HG02938 (cell line): ENCODE results near the gene KASH5.
"Not testable (repeated sequence)": the region's sequence is repeated elsewhere in the genome, so short reads cannot be mapped to it uniquely, and the experiment has no call there.

Experiments
- ATAC-seq: cut with Tn5 transposase; IDR thresholded peaks from one replicate; pipeline ENCODE4 v1.9.1; 2021; ENCODE audit warnings: mild to moderate bottlenecking, moderate library complexity; ENCODE audit not compliant: unreplicated experiment

Gene KASH5

GRCh38 chr19:49453757-49454240 lies 65.8 kb downstream of the KASH5 start:
- no peak for ATAC-seq

GRCh38 chr19:49455773-49456172 lies 67.7 kb downstream of the KASH5 start:
- ATAC-seq, result no peak

GRCh38 chr19:49456326-49456725 lies 68.3 kb downstream of the KASH5 start:
- ATAC-seq, result no peak

GRCh38 chr19:49458567-49458903 lies 70.5 kb downstream of the KASH5 start:
- ATAC-seq, result no peak

GRCh38 chr19:49459388-49459787 lies 71.3 kb downstream of the KASH5 start:
- no peak for ATAC-seq

GRCh38 chr19:49461130-49461529 lies 73.1 kb downstream of the KASH5 start:
- ATAC-seq, result not testable (repeated sequence)

GRCh38 chr19:49461656-49462055 lies 73.6 kb downstream of the KASH5 start:
- no peak for ATAC-seq

- no peak for ATAC-seq
These were observed 74.4 kb downstream of the KASH5 start for GRCh38 chr19:49462492-49462891.

GRCh38 chr19:49463960-49464740 lies 76.1 kb downstream of the KASH5 start:
- ATAC-seq, result no peak

GRCh38 chr19:49465371-49465770 lies 77.3 kb downstream of the KASH5 start:
- no peak for ATAC-seq
